Pancreas (tissue), 10 donors: ENCODE data around the gene RMRP. TPM values are rescaled to one million over a fixed set of nuclear protein-coding genes. Genes with fewer than 3 reads are reported as not detected.
A peak's percentile ranks its signal among the peaks of the same experiment; 100 is the strongest.

Experiments
- ATAC-seq, 4 donors: fragments of 200-7000 bp; cut with Tn5 transposase; one replicate each; pipeline versions ENCODE4 v1.8.0 to v1.9.1; 2020; ENCODE audit warnings: mild to moderate bottlenecking in 4 of 4, moderate library complexity in 4 of 4
- DNase-seq, 6 donors: peaks; one replicate each; pipeline ENCODE4 v3.0.0-alpha.2; 2020
- FAIRE-seq: peaks from 2 replicates; lab custom pipeline; 2012; peaks lifted over from hg19 to GRCh38; lab: Jason Lieb, UNC
- H3K27ac ChIP-seq, 4 donors: fragments of 200-600 bp; sonication (generic); 1 replicate in 3 of 4; 2 replicates in 1 of 4; pipeline versions ENCODE4 v1.5.0 to v1.8.0; 2020
- H3K27me3 ChIP-seq, 4 donors: fragments of 200-600 bp; one replicate each; pipeline ENCODE4 v1.8.0; 2021
- H3K36me3 ChIP-seq, 3 donors: fragments of 200-600 bp; sonication (generic) in 1 of 3; one replicate each; pipeline versions ENCODE4 v1.5.0 to v1.8.0; 2020 to 2021
- H3K4me1 ChIP-seq, 3 donors: fragments of 200-600 bp; one replicate each; pipeline ENCODE4 v1.8.0; 2021
- H3K4me3 ChIP-seq, 4 donors: fragments of 200-600 bp; sonication (generic) in 2 of 4; one replicate each; pipeline versions ENCODE4 v1.5.0 to v1.8.0; 2020 to 2021
- H3K9me3 ChIP-seq, 4 donors: fragments of 200-600 bp; one replicate each; pipeline ENCODE4 v1.8.0; 2021
- WGBS, 2 donors: extraction: QIAGEN DNeasy Blood & Tissue Kit; methylation state at CpG; one replicate each; pipeline ENCODE4 v1.1.7; 2013; 5-methylcytosine and 5-hydroxymethylcytosine counted together
- intact Hi-C, 3 donors: fragments of 100-400 bp; cut with DNase I; formaldehyde crosslinking; loops; one replicate each; pipeline versions ENCODE4 v1.11.1 to v1.14.2; 2022
- polyA plus RNA-seq, 2 donors: library from polyadenylated mRNA; stranded (reverse); fragments of 200-250 nt; gene quantifications; one replicate each; pipeline ENCODE4 v1.2.3, GENCODE V29; 2013
- total RNA-seq, 6 donors: library from RNA; stranded (reverse); fragmentation: NEBNext Ultra II Directional in 4 of 6; extraction: Animal tissue kit (Norgen Biotek cat#: 25700) in 4 of 6; gene quantifications; one replicate each; pipeline versions ENCODE4 v1.2.1 to v1.2.4, GENCODE V29; 2021 to 2023
- TF ChIP-seq, protein P1 (sequence below), 4 donors: fragments of 200-600 bp; sonication (generic) in 3 of 4; IDR thresholded peaks; one replicate each; pipeline versions ENCODE4 v1.5.0 to v1.8.0; 2021; ENCODE audit warnings: antibody characterized with exemption in 4 of 4
- donor health status: healthy with polysubstance abuse.
- donor health status: DM: no; HTN: no; CAD: no; lungs with moderate emphysema.
- donor health status: DM: no; HTN: no; CAD: no.
- donor health status: control.
- donor health status: control.
- donor health status: Bipolar disorder and iron deficiency.
- donor health status: DM: yes; HTN: yes; CAD: no.
- donor health status: DM: no; HTN: no; CAD: no.
- donor health status: DM: no; HTN: no; CAD: no.
- donor health status: DM: yes; HTN: yes; CAD: no.

Gene RMRP
- total and polyA plus RNA-seq, 8 donors = 80.5 to 15,171 (median 9,544) TPM

DNA sequence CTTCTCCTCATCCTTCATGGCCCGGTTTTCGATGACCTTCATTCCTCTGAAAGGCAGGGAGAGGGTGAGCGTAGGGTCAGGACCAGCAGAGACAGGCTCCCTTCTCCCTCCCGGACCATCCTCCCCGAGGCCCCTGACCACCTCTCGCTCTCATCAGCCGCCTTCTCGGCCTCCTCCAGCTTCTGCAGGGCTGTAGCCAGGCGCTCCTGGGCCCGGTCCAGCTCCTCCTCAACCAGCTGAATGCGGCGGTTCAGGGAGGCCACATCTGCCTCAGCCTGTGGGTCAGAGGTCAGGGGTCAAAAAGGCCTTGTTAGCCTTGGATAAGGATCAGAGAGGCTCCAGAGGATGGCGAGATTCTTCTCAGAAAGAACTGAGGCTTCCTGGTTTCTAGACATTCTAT lies 27.7 kb upstream of the RMRP start:
- Histone ChIP-seq H3K27ac (no peak overlapping the region), H3K9me3 (no peaks in the 10 kb centered on the region), H3K36me3 (no peaks in the 10 kb centered on the region), H3K4me1 (peaks cover 0 to 4% (median 0%) of the 10 kb centered on the region in 3 donors), H3K4me3 (no peak overlapping the region), H3K27me3 (no peaks in the 10 kb centered on the region)
- FAIRE-seq (no peak), ATAC-seq (no peak), DNase-seq (peak in 1 of 6 donors; percentile 33)
- intact Hi-C loops = no loop called here
- 87 to 88% methylated on average over 13 of the region's 13 CpGs for WGBS, 2 donors
- TF ChIP-seq, protein P1, sequence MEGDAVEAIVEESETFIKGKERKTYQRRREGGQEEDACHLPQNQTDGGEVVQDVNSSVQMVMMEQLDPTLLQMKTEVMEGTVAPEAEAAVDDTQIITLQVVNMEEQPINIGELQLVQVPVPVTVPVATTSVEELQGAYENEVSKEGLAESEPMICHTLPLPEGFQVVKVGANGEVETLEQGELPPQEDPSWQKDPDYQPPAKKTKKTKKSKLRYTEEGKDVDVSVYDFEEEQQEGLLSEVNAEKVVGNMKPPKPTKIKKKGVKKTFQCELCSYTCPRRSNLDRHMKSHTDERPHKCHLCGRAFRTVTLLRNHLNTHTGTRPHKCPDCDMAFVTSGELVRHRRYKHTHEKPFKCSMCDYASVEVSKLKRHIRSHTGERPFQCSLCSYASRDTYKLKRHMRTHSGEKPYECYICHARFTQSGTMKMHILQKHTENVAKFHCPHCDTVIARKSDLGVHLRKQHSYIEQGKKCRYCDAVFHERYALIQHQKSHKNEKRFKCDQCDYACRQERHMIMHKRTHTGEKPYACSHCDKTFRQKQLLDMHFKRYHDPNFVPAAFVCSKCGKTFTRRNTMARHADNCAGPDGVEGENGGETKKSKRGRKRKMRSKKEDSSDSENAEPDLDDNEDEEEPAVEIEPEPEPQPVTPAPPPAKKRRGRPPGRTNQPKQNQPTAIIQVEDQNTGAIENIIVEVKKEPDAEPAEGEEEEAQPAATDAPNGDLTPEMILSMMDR (IDR thresholded peaks at IDR 0.05) = no peak

DNA sequence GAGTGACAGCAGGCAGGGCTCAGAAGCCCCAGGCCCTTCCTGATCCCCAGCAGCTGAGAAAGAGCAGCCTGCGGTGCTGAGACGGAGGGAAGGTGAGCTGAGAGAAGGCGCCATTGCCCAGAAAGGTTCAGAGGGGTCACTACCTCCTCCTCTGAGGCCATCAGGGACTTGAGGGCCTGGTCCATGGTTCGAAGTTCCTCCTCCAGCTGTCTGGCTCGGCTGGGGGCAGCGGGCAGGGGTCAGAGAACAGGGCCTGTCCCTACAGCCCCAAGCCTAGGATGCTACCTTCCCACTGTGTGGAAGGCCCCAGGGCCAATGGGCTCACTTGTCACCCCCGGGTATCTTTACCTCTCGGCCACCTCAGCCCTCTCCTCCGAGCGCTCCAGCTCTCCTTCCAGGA lies 27.1 kb upstream of the RMRP start:
- WGBS, 2 donors = 93 to 94% methylated on average over 10 of the region's 10 CpGs
- H3K9me3 ChIP-seq = no peaks in the 10 kb centered on the region
- DNase-seq (peak in 1 of 6 donors; percentile 23), ATAC-seq (no peak), FAIRE-seq (no peak)
- intact Hi-C loops = no loop called here
- no peak overlapping the region for H3K27ac ChIP-seq
- no peaks in the 10 kb centered on the region for H3K36me3 ChIP-seq
- TF ChIP-seq, protein P1 (IDR thresholded peaks at IDR 0.05) = no peak
- H3K4me1 ChIP-seq = peaks cover 0 to 2% (median 0%) of the 10 kb centered on the region in 3 donors
- no peaks in the 10 kb centered on the region for H3K27me3 ChIP-seq
- H3K4me3 ChIP-seq = no peak overlapping the region

DNA sequence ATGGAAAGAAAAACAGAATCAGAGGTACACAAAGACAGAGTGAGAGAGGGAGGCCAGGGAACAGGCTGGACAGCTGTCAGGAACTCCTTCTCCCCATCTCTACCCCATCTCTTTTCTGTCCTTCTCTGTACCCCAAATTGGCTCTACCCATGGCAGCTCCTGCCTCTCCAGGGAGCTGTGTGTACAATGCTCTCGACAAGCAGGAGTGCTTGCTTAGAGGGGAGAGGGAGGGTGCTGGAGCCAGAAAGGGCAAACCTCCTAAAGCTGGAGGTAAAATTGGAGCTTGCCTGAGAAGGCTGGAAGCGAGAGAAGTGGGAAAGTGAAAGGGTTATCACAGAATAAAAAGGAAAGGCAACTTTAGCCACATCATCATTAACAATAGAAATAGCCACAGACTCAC lies 25.5 kb upstream of the RMRP start:
- intact Hi-C loops = no loop called here
- no peak overlapping the region for H3K4me3 ChIP-seq
- no peaks in the 10 kb centered on the region for H3K27me3 ChIP-seq
- H3K27ac ChIP-seq = no peak overlapping the region
- H3K36me3 ChIP-seq = no peaks in the 10 kb centered on the region
- ATAC-seq (no peak), FAIRE-seq (no peak), DNase-seq (no peak)
- TF ChIP-seq, protein P1 (IDR thresholded peaks at IDR 0.05) = no peak
- no peaks in the 10 kb centered on the region for H3K9me3 ChIP-seq
- H3K4me1 ChIP-seq = no peaks in the 10 kb centered on the region
- WGBS, 2 donors = 58 to 71% methylated on average over 2 of the region's 2 CpGs

DNA sequence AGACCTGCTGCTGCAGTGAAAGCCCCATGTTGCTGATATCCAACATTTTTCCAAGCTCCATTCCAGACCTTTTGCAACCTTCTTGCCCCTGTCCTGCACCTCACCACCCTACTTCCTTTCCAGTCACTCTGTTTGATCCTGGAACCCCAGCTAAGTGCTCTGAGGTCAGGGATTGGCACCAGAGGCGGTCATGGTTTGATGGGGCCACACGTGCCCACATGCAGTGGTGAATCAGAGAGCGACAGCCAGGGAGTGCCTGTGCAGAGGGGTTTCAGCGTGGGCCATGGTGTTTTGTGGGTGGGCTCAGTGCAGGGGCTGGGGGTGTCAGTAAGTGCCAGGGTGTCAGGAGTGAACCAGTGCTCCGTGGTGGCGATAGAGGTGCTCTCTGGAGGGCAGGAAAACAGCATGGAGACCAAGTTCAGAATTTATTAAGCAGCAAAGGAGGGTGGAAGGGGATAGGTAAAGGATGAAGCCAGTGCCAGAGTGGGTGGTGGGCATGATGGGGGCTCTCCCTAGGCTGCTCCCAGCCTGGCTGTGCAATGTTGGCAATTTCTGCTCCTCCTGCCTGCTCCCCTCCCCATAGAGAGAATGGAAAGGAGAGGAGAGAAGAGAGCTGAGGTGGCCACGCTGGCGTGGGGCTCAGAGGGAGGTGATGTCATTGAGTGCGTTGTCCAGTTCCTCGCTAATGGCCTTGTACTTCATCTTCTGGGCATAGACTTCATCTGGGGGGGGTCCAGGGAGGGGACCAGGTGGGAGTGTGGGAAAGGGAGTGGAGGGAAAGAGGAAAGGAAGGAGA lies 24.9 kb upstream of the RMRP start:
- Histone ChIP-seq H3K36me3 (no peaks in the 10 kb centered on the region), H3K27ac (no peak overlapping the region), H3K27me3 (no peaks in the 10 kb centered on the region), H3K9me3 (no peaks in the 10 kb centered on the region), H3K4me1 (no peaks in the 10 kb centered on the region), H3K4me3 (no peak overlapping the region)
- FAIRE-seq = no peak
- 86 to 92% methylated on average over 10 of the region's 10 CpGs for WGBS, 2 donors
- no peak for DNase-seq
- TF ChIP-seq, protein P1 (IDR thresholded peaks at IDR 0.05) = no peak
- no peak for ATAC-seq
- intact Hi-C loops = no loop called here

DNA sequence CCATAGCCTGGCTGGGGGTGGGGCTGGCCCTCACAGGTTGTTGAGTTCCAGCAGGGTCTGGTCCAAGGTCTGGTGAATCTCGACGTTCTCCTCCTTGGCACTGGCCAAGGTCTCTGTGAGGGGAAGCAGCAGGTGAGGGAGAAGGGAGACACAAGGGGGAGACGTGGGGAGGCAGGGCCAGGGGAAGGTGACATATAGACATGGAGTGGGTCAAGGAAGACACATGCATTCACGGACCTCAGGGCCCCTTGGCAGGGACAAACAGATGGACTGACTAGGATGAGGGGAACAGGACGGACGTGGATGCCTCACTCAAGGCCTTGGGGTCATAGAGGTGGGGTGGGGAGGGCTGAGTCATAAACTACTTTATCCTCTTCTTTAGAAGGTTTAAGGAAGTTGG lies 24.2 kb upstream of the RMRP start:
- Histone ChIP-seq H3K27ac (no peak overlapping the region), H3K4me1 (no peaks in the 10 kb centered on the region), H3K27me3 (no peaks in the 10 kb centered on the region), H3K36me3 (no peaks in the 10 kb centered on the region), H3K4me3 (no peak overlapping the region), H3K9me3 (no peaks in the 10 kb centered on the region)
- no peak for DNase-seq
- intact Hi-C loops = no loop called here
- no peak for ATAC-seq
- no peak for FAIRE-seq
- TF ChIP-seq, protein P1 (IDR thresholded peaks at IDR 0.05) = no peak
- WGBS, 2 donors = 74 to 80% methylated on average over 6 of the region's 6 CpGs
